Activated CD4-positive, alpha-beta memory T cell treated with anti-CD3 and anti-CD28 coated beads, Interleukin-2, amount 10 ng/mL, durations not matched to agents 7 days and 5 days (primary cell): Measurements from ENCODE around the gene DDX41. TPM values are rescaled to one million over a fixed set of nuclear protein-coding genes. Genes with fewer than 3 reads are reported as not detected.
A peak's percentile ranks its signal among the peaks of the same experiment; 100 is the strongest.
"Not testable (repeated sequence)": the region's sequence is repeated elsewhere in the genome, so short reads cannot be mapped to it uniquely, and the experiment has no call there.

Source experiments
- CTCF ChIA-PET: fragments of 350-600 bp; sonication (Branson Sonifier 250); formaldehyde crosslinking; loops from one replicate; lab custom pipeline; 2021; ENCODE audit warnings: antibody characterized with exemption, inconsistent platforms; lab: Charles Lee
- POLR2A ChIA-PET: fragments of 350-600 bp; sonication (Branson Sonifier 250); formaldehyde crosslinking; loops from one replicate; lab custom pipeline; 2021; ENCODE audit warnings: antibody characterized with exemption; lab: Charles Lee
- DNase-seq: peaks from one replicate; pipeline ENCODE4 v3.0.0-alpha.2; 2020
- H3K27ac Mint-ChIP-seq: one replicate; pipeline ENCODE4 v1.8.0; 2021; ENCODE audit warnings: mild to moderate bottlenecking, mixed read lengths
- H3K27me3 Mint-ChIP-seq: one replicate; pipeline ENCODE4 v1.8.0; 2021; ENCODE audit warnings: mixed read lengths
- H3K36me3 Mint-ChIP-seq: one replicate; pipeline ENCODE4 v1.8.0; 2021; ENCODE audit warnings: low read depth, mixed read lengths
- H3K4me1 Mint-ChIP-seq: one replicate; pipeline ENCODE4 v1.8.0; 2021; ENCODE audit warnings: mixed read lengths
- H3K4me3 Mint-ChIP-seq: one replicate; pipeline ENCODE4 v1.8.0; 2021; ENCODE audit warnings: mild to moderate bottlenecking, mixed read lengths
- H3K9me3 Mint-ChIP-seq: one replicate; pipeline ENCODE4 v1.8.0; 2021; ENCODE audit warnings: mixed read lengths
- total RNA-seq, 2 experiments: library from RNA; stranded (reverse); gene quantifications; one replicate each; pipeline ENCODE4 v1.2.3, GENCODE V29; 2021

The DDX41 gene
- total RNA-seq: 100 to 1,000 TPM; 105 to 107 TPM

GRCh38 chr5:177516601-177517568, at the start of gene DDX41:
Gene DDX41 (minus strand): TSS chr5:177516961. CDS start chr5:177516945, 16 bp downstream.
- DNase-seq: peak; percentile 97
- Mint-ChIP-seq H3K27me3 (no peaks in the 10 kb centered on the region), H3K27ac (peak within 1 kb of the TSS; percentile 81), H3K4me3 (peak within 1 kb of the TSS; percentile 90), H3K4me1 (peaks cover 53% of the 10 kb centered on the region), H3K36me3 (peaks cover 59% of the 10 kb centered on the region), H3K9me3 (no peaks in the 10 kb centered on the region)
- CTCF ChIA-PET: interaction anchor here (1.1 to 3.1 kb wide), 5 partner anchors 15 to 206 kb away, joined by 3 to 21 read pairs (median 3); partner anchors contain the start of gene PDLIM7
- POLR2A ChIA-PET: interaction anchor here (0.9 to 2.1 kb wide), 13 partner anchors 10 to 688 kb away, joined by 3 to 12 read pairs (median 4); partner anchors contain the start of genes HNRNPAB, LMAN2, PDLIM7 and TMED9

GRCh38 chr5:177565046-177565445, 48.3 kb upstream of the DDX41 start:
- Mint-ChIP-seq H3K27ac (no peak overlapping the region), H3K27me3 (peaks cover 2% of the 10 kb centered on the region), H3K9me3 (no peaks in the 10 kb centered on the region), H3K36me3 (no peaks in the 10 kb centered on the region), H3K4me1 (peaks cover 9% of the 10 kb centered on the region), H3K4me3 (no peak overlapping the region)
- DNase-seq: no peak
- ChIA-PET POLR2A (no interaction called here), CTCF (no interaction called here)

GRCh38 chr5:177559446-177559941, 42.7 kb upstream of the DDX41 start:
- not testable (repeated sequence) for DNase-seq, H3K27ac Mint-ChIP-seq, H3K4me3 Mint-ChIP-seq, H3K27me3 Mint-ChIP-seq, H3K36me3 Mint-ChIP-seq, H3K9me3 Mint-ChIP-seq
- ChIA-PET POLR2A (interaction anchor here (1.0 kb wide), 1 partner anchor 54 kb away, joined by 3 read pairs; no protein-coding TSS in a partner anchor), CTCF (interaction anchor here (0.6 kb wide), 1 partner anchor 8 kb away, joined by 6 read pairs; no protein-coding TSS in a partner anchor)
- H3K4me1 Mint-ChIP-seq: peaks cover 30% of the 10 kb centered on the region

- CTCF ChIA-PET: interaction anchor here (0.9 to 1.4 kb wide), 2 partner anchors 13 to 49 kb away, joined by 3 read pairs; no protein-coding TSS in a partner anchor
- POLR2A ChIA-PET: interaction anchor here (1.0 kb wide), 1 partner anchor 35 kb away, joined by 3 read pairs; no protein-coding TSS in a partner anchor
- Mint-ChIP-seq H3K27me3 (no peaks in the 10 kb centered on the region), H3K4me1 (peaks cover 39% of the 10 kb centered on the region), H3K27ac (no peak overlapping the region), H3K36me3 (peaks cover 5% of the 10 kb centered on the region), H3K9me3 (no peaks in the 10 kb centered on the region), H3K4me3 (no peak overlapping the region)
- no peak for DNase-seq
Observed at GRCh38 chr5:177557796-177558195, 41.0 kb upstream of the DDX41 start.

- ChIA-PET POLR2A (interaction anchor here (1.0 to 1.5 kb wide), 2 partner anchors 36 to 42 kb away, joined by 3 to 5 read pairs; partner anchors contain the start of gene B4GALT7), CTCF (interaction anchor here (0.7 kb wide), 1 partner anchor 40 kb away, joined by 3 read pairs; the partner anchor contains the start of gene DDX41)
- H3K27me3 Mint-ChIP-seq: no peaks in the 10 kb centered on the region
- no peaks in the 10 kb centered on the region for H3K9me3 Mint-ChIP-seq
- H3K4me1 Mint-ChIP-seq: peaks cover 46% of the 10 kb centered on the region
- peak overlapping the region; percentile 65 for H3K27ac Mint-ChIP-seq
- peaks cover 10% of the 10 kb centered on the region for H3K36me3 Mint-ChIP-seq
- no peak overlapping the region for H3K4me3 Mint-ChIP-seq
- DNase-seq: peak; percentile 58
Observed at GRCh38 chr5:177557041-177557647, 40.4 kb upstream of the DDX41 start.

GRCh38 chr5:177555665-177556064, 38.9 kb upstream of the DDX41 start:
- POLR2A ChIA-PET: interaction anchor here (1.5 kb wide), 1 partner anchor 44 kb away, joined by 5 read pairs; the partner anchor contains the start of gene B4GALT7
- no peaks in the 10 kb centered on the region for H3K27me3 Mint-ChIP-seq
- no peaks in the 10 kb centered on the region for H3K9me3 Mint-ChIP-seq
- H3K4me3 Mint-ChIP-seq: no peak overlapping the region
- H3K27ac Mint-ChIP-seq: no peak overlapping the region
- H3K4me1 Mint-ChIP-seq: peaks cover 49% of the 10 kb centered on the region
- no peak for DNase-seq
- H3K36me3 Mint-ChIP-seq: peaks cover 13% of the 10 kb centered on the region
- CTCF ChIA-PET: no interaction called here

GRCh38 chr5:177555228-177555627, 38.5 kb upstream of the DDX41 start:
- ChIA-PET POLR2A (no interaction called here), CTCF (no interaction called here)
- H3K4me1 Mint-ChIP-seq: peaks cover 49% of the 10 kb centered on the region
- peaks cover 15% of the 10 kb centered on the region for H3K36me3 Mint-ChIP-seq
- H3K27ac Mint-ChIP-seq: no peak overlapping the region
- no peak for DNase-seq
- H3K27me3 Mint-ChIP-seq: no peaks in the 10 kb centered on the region
- peak overlapping the region; percentile 68 for H3K4me3 Mint-ChIP-seq
- H3K9me3 Mint-ChIP-seq: no peaks in the 10 kb centered on the region

GRCh38 chr5:177554474-177555111, 37.8 kb upstream of the DDX41 start, which contains the start of gene FAM193B:
Gene FAM193B (minus strand): TSS chr5:177554563. CDS start chr5:177554458, 105 bp downstream.
- peak; percentile 96 for DNase-seq
- no peaks in the 10 kb centered on the region for H3K27me3 Mint-ChIP-seq
- H3K36me3 Mint-ChIP-seq: peaks cover 17% of the 10 kb centered on the region
- H3K4me3 Mint-ChIP-seq: peak within 1 kb of the TSS; percentile 77
- POLR2A ChIA-PET: interaction anchor here (1.2 to 1.4 kb wide), 2 partner anchors 9 to 38 kb away, joined by 4 to 8 read pairs; partner anchors contain the start of gene TMED9
- CTCF ChIA-PET: no interaction called here
- H3K9me3 Mint-ChIP-seq: no peaks in the 10 kb centered on the region
- H3K4me1 Mint-ChIP-seq: peaks cover 49% of the 10 kb centered on the region
- H3K27ac Mint-ChIP-seq: peak within 1 kb of the TSS; percentile 56

- H3K36me3 Mint-ChIP-seq: peaks cover 17% of the 10 kb centered on the region
- DNase-seq: peak; percentile 54
- peak overlapping the region; percentile 13 for H3K27ac Mint-ChIP-seq
- H3K4me1 Mint-ChIP-seq: peaks cover 49% of the 10 kb centered on the region
- no peaks in the 10 kb centered on the region for H3K27me3 Mint-ChIP-seq
- ChIA-PET CTCF (no interaction called here), POLR2A (interaction anchor here (0.6 to 2.2 kb wide), 5 partner anchors 8 to 284 kb away, joined by 3 to 10 read pairs (median 4); partner anchors contain the start of genes B4GALT7, DDX41 and TMED9)
- no peaks in the 10 kb centered on the region for H3K9me3 Mint-ChIP-seq
- peak overlapping the region; percentile 77 for H3K4me3 Mint-ChIP-seq
Observed at GRCh38 chr5:177553671-177554429, 37.1 kb upstream of the DDX41 start.

- peak overlapping the region; percentile 77 for H3K4me3 Mint-ChIP-seq
- POLR2A ChIA-PET: interaction anchor here (1.0 to 2.2 kb wide), 4 partner anchors 7 to 47 kb away, joined by 3 to 10 read pairs (median 6); partner anchors contain the start of genes B4GALT7, DDX41 and TMED9
- DNase-seq: no peak
- H3K36me3 Mint-ChIP-seq: peaks cover 21% of the 10 kb centered on the region
- no peaks in the 10 kb centered on the region for H3K9me3 Mint-ChIP-seq
- no peaks in the 10 kb centered on the region for H3K27me3 Mint-ChIP-seq
- CTCF ChIA-PET: interaction anchor here (0.6 to 1.0 kb wide), 2 partner anchors 52 to 276 kb away, joined by 3 read pairs; no protein-coding TSS in a partner anchor
- H3K27ac Mint-ChIP-seq: peak overlapping the region; percentile 42
- H3K4me1 Mint-ChIP-seq: peaks cover 51% of the 10 kb centered on the region
Observed at GRCh38 chr5:177552839-177553455, 36.2 kb upstream of the DDX41 start.

GRCh38 chr5:177550122-177550521, 33.4 kb upstream of the DDX41 start:
- no peaks in the 10 kb centered on the region for H3K9me3 Mint-ChIP-seq
- DNase-seq: no peak
- no peaks in the 10 kb centered on the region for H3K27me3 Mint-ChIP-seq
- H3K4me3 Mint-ChIP-seq: no peak overlapping the region
- POLR2A ChIA-PET: no interaction called here
- CTCF ChIA-PET: no interaction called here
- H3K27ac Mint-ChIP-seq: no peak overlapping the region
- H3K4me1 Mint-ChIP-seq: peaks cover 34% of the 10 kb centered on the region
- H3K36me3 Mint-ChIP-seq: peaks cover 27% of the 10 kb centered on the region
